ENCODE results near the gene TSPAN9. TPM values are rescaled to one million over a fixed set of nuclear protein-coding genes. Genes with fewer than 3 reads are reported as not detected.
A peak's percentile ranks its signal among the peaks of the same experiment; 100 is the strongest.

TSPAN9 gene
- total and polyA plus RNA-seq, 9 of the 15 experiments (the other 6 are each of a cell fraction or from before 2014, with no cell fraction given) = 0.23 to 2.1 (median 0.60) TPM; not detected in 2

DNA sequence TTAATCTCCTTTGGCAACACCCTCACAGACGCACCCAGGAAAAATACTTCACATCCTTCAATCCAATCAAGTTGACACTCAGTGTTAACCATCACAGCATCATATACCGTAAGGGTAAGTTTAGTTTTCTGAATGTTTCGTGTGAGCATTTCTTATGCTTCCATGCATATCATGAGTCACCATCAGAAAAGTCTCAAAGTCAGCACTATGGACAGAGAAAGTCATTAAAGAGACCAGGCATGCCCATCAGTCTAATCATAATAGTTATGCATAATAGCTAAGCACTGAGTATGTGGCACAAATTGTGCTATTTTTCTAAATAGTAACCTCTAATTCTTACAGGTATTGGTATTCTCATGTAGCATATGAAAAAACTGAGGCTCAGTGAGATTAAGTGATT lies 255.0 kb downstream of the TSPAN9 start (continued):
- TF ChIP-seq, protein P1, sequence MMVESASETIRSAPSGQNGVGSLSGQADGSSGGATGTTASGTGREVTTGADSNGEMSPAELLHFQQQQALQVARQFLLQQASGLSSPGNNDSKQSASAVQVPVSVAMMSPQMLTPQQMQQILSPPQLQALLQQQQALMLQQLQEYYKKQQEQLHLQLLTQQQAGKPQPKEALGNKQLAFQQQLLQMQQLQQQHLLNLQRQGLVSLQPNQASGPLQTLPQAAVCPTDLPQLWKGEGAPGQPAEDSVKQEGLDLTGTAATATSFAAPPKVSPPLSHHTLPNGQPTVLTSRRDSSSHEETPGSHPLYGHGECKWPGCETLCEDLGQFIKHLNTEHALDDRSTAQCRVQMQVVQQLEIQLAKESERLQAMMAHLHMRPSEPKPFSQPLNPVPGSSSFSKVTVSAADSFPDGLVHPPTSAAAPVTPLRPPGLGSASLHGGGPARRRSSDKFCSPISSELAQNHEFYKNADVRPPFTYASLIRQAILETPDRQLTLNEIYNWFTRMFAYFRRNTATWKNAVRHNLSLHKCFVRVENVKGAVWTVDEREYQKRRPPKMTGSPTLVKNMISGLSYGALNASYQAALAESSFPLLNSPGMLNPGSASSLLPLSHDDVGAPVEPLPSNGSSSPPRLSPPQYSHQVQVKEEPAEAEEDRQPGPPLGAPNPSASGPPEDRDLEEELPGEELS (CRISPR knock-in tag; IDR thresholded peaks at IDR 0.05; ENCODE audit: borderline replicate concordance) = no peak
- TF ChIP-seq EHMT2 (IDR thresholded peaks at IDR 0.05) = 0 out of 2 replicates have a peak, but pooled peaks have one; percentile 33
- TF ChIP-seq, protein P2, sequence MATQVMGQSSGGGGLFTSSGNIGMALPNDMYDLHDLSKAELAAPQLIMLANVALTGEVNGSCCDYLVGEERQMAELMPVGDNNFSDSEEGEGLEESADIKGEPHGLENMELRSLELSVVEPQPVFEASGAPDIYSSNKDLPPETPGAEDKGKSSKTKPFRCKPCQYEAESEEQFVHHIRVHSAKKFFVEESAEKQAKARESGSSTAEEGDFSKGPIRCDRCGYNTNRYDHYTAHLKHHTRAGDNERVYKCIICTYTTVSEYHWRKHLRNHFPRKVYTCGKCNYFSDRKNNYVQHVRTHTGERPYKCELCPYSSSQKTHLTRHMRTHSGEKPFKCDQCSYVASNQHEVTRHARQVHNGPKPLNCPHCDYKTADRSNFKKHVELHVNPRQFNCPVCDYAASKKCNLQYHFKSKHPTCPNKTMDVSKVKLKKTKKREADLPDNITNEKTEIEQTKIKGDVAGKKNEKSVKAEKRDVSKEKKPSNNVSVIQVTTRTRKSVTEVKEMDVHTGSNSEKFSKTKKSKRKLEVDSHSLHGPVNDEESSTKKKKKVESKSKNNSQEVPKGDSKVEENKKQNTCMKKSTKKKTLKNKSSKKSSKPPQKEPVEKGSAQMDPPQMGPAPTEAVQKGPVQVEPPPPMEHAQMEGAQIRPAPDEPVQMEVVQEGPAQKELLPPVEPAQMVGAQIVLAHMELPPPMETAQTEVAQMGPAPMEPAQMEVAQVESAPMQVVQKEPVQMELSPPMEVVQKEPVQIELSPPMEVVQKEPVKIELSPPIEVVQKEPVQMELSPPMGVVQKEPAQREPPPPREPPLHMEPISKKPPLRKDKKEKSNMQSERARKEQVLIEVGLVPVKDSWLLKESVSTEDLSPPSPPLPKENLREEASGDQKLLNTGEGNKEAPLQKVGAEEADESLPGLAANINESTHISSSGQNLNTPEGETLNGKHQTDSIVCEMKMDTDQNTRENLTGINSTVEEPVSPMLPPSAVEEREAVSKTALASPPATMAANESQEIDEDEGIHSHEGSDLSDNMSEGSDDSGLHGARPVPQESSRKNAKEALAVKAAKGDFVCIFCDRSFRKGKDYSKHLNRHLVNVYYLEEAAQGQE (IDR thresholded peaks at IDR 0.05; ENCODE audit: borderline replicate concordance) = peak; percentile 75
- TF ChIP-seq, protein P2 (CRISPR knock-in tag; IDR thresholded peaks at IDR 0.05; ENCODE audit: low read depth) = no peak

Data from K562 (cell line).